SK-N-MC (cell line): ENCODE measurements around the gene GABBR2.

Source experiments
- EZH2 ChIP-seq: fragments of 200-600 bp; sonication (generic); IDR thresholded peaks from one replicate; pipeline ENCODE4 v1.6.1; 2017; ENCODE audit warnings: antibody characterized with exemption
- POLR2AphosphoS5 ChIP-seq: IDR thresholded peaks from 2 replicates; pipeline ENCODE4 v1.6.1; 2012; ENCODE audit warnings: mild to moderate bottlenecking, low read depth, low read length, borderline replicate concordance

DNA sequence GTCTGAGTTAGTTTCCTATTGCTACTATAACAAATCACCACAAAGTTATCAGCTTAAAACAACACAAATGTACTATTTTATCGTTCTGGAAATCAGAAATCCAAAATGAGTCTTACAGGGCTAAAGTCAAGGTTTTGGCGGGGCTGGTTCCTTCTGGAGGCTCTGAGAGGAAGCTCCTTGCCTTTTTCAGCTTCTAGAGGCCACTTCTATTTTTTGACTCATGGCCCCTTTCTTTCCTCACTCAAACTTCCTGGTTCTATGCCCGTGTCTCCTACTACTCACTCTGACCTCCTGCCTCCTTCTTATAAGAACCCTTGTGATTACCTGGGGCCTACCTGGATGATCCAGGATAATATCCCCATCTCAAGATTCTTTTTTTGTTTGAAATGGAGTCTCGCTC lies 48.2 kb downstream of the GABBR2 start:
- TF ChIP-seq EZH2 (no peak), POLR2AphosphoS5 (no peak)
